GM12878 (cell line): ENCODE data around the gene CS. TPM values are rescaled to one million over a fixed set of nuclear protein-coding genes. Genes with fewer than 3 reads are reported as not detected.

Experiments
- BACH1 ChIP-seq: fragments of 450-650 bp; IDR thresholded peaks from 2 replicates; pipeline ENCODE4 v1.6.1; 2017; ENCODE audit warnings: mild to moderate bottlenecking, borderline replicate concordance
- BCL11A ChIP-seq: IDR thresholded peaks from 2 replicates; pipeline ENCODE4 v1.6.1; 2011; ENCODE audit warnings: low read depth, low read length
- DPF2 ChIP-seq: fragments of 450-650 bp; IDR thresholded peaks from 2 replicates; pipeline ENCODE4 v1.6.1; 2017; ENCODE audit warnings: mild to moderate bottlenecking
- ETV6 ChIP-seq, 2 experiments: fragments of 450-650 bp in 1 of 2; IDR thresholded peaks in 1 of 2; conservative IDR thresholded peaks in 1 of 2; 2 replicates each; pipeline ENCODE4 v1.6.1; 2014; ENCODE audit warnings: antibody characterized with exemption in 1 of 2, borderline replicate concordance in 1 of 2, low read depth in 1 of 2, mild to moderate bottlenecking in 1 of 2, moderate library complexity in 1 of 2
- FOS ChIP-seq: IDR thresholded peaks from 3 replicates; pipeline ENCODE4 v1.6.1; 2011; ENCODE audit warnings: borderline replicate concordance; ENCODE audit not compliant: insufficient read length; ENCODE audit errors: extremely low read depth
- GABPA ChIP-seq: IDR thresholded peaks from 2 replicates; pipeline ENCODE4 v1.6.1; 2014; ENCODE audit warnings: antibody characterized with exemption, low read depth, mild to moderate bottlenecking, inconsistent platforms
- HSF1 ChIP-seq: fragments of 150-350 bp; IDR thresholded peaks from 2 replicates; pipeline ENCODE4 v1.6.1; 2014; ENCODE audit warnings: mild to moderate bottlenecking, low read depth, low read length
- IRF5 ChIP-seq: fragments of 450-650 bp; IDR thresholded peaks from 2 replicates; pipeline ENCODE4 v1.6.1; 2017; ENCODE audit warnings: borderline replicate concordance
- NR2C2 ChIP-seq: IDR thresholded peaks from 2 replicates; pipeline ENCODE4 v1.6.1; 2011; ENCODE audit warnings: borderline replicate concordance, low read depth; ENCODE audit not compliant: control insufficient read depth, insufficient read length
- POU2F2 ChIP-seq: IDR thresholded peaks from 3 replicates; pipeline ENCODE4 v1.6.1; 2011; ENCODE audit warnings: low read depth, mild to moderate bottlenecking, low read length, borderline replicate concordance
- RFX5 ChIP-seq: IDR thresholded peaks from 2 replicates; pipeline ENCODE4 v1.6.1; 2011; ENCODE audit warnings: low read depth, low read length, improper control_type of control experiment
- SIN3A ChIP-seq: IDR thresholded peaks from 2 replicates; pipeline ENCODE4 v1.6.1; 2012; ENCODE audit warnings: low read depth, low read length, improper control_type of control experiment
- SMARCA5 ChIP-seq: fragments of 450-650 bp; IDR thresholded peaks from 2 replicates; pipeline ENCODE4 v1.6.1; 2017; ENCODE audit warnings: mild to moderate bottlenecking
- TCF3 ChIP-seq: IDR thresholded peaks from 2 replicates; pipeline ENCODE4 v1.6.1; 2012; ENCODE audit warnings: low read depth, mild to moderate bottlenecking, low read length, borderline replicate concordance; ENCODE audit not compliant: insufficient read depth
- USF1 ChIP-seq: IDR thresholded peaks from 2 replicates; pipeline ENCODE4 v1.6.1; 2011; ENCODE audit warnings: borderline replicate concordance, low read depth, mild to moderate bottlenecking, moderate library complexity, mixed read lengths, low read length; ENCODE audit not compliant: insufficient read depth; ENCODE audit errors: extremely low read length
- polyA plus RNA-seq, 11 experiments: library from polyadenylated mRNA; depleted of rRNA in 4 of 11; unstranded in 6 of 11; stranded (reverse) in 5 of 11; fragments of >200 nt; fragmentation: Nextera tagmentation in 4 of 11; fragmentation: Illumina TruSeq in 1 of 11; extraction: Ambion mirVana in 4 of 11; extraction: Trizol in 1 of 11; gene quantifications; 1 replicate in 1 of 11; 2 replicates in 10 of 11; pipeline versions ENCODE4 v1.2.1 to v1.2.3, GENCODE V29; 2011 to 2016; ENCODE audit warnings: inconsistent platforms in 2 of 11, missing spikeins in 2 of 11, low read depth in 1 of 11
- total RNA-seq, 4 experiments: library from RNA; depleted of rRNA in 3 of 4; stranded (reverse); fragments of >200 nt in 3 of 4; fragmentation: Illumina TruSeq in 1 of 4; extraction: Trizol in 1 of 4; gene quantifications; 2 replicates each; pipeline versions ENCODE4 v1.2.1 to v1.2.3, GENCODE V29; 2013 to 2021
- TF ChIP-seq, protein P1 (sequence below): fragments of 450-650 bp; IDR thresholded peaks from 2 replicates; pipeline ENCODE4 v1.6.1; 2017; ENCODE audit warnings: mild to moderate bottlenecking, moderate library complexity
- TF ChIP-seq, protein P2 (sequence below): fragments of 150-350 bp; IDR thresholded peaks from 2 replicates; pipeline ENCODE4 v1.6.1; 2016; ENCODE audit warnings: low read depth, low read length

Gene CS
- total and polyA plus RNA-seq, 10 of the 15 experiments (the other 5 are each of a cell fraction or from before 2014, with no cell fraction given) = 64.9 to 276 (median 139) TPM

- peak; percentile 85 for TF ChIP-seq GABPA
- peak; percentile 36; the same call in 1 of the 2 replicates for TF ChIP-seq DPF2
- peak; percentile 86 for TF ChIP-seq RFX5
- no peak for TF ChIP-seq BACH1
- no peak for TF ChIP-seq NR2C2
- TF ChIP-seq IRF5 = no peak
- TF ChIP-seq, protein P1, sequence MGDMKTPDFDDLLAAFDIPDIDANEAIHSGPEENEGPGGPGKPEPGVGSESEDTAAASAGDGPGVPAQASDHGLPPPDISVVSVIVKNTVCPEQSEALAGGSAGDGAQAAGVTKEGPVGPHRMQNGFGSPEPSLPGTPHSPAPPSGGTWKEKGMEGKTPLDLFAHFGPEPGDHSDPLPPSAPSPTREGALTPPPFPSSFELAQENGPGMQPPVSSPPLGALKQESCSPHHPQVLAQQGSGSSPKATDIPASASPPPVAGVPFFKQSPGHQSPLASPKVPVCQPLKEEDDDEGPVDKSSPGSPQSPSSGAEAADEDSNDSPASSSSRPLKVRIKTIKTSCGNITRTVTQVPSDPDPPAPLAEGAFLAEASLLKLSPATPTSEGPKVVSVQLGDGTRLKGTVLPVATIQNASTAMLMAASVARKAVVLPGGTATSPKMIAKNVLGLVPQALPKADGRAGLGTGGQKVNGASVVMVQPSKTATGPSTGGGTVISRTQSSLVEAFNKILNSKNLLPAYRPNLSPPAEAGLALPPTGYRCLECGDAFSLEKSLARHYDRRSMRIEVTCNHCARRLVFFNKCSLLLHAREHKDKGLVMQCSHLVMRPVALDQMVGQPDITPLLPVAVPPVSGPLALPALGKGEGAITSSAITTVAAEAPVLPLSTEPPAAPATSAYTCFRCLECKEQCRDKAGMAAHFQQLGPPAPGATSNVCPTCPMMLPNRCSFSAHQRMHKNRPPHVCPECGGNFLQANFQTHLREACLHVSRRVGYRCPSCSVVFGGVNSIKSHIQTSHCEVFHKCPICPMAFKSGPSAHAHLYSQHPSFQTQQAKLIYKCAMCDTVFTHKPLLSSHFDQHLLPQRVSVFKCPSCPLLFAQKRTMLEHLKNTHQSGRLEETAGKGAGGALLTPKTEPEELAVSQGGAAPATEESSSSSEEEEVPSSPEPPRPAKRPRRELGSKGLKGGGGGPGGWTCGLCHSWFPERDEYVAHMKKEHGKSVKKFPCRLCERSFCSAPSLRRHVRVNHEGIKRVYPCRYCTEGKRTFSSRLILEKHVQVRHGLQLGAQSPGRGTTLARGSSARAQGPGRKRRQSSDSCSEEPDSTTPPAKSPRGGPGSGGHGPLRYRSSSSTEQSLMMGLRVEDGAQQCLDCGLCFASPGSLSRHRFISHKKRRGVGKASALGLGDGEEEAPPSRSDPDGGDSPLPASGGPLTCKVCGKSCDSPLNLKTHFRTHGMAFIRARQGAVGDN = no peak
- TF ChIP-seq SMARCA5 = peak; percentile 82; the same call in 1 of the 2 replicates
- peak; percentile 31 for TF ChIP-seq FOS
- TF ChIP-seq TCF3 = no peak
- 0 out of 3 replicates have a peak, but pooled peaks have one; percentile 30 for TF ChIP-seq POU2F2
- TF ChIP-seq SIN3A = peak; percentile 81; the same call in 1 of the 2 replicates
- TF ChIP-seq, protein P2, sequence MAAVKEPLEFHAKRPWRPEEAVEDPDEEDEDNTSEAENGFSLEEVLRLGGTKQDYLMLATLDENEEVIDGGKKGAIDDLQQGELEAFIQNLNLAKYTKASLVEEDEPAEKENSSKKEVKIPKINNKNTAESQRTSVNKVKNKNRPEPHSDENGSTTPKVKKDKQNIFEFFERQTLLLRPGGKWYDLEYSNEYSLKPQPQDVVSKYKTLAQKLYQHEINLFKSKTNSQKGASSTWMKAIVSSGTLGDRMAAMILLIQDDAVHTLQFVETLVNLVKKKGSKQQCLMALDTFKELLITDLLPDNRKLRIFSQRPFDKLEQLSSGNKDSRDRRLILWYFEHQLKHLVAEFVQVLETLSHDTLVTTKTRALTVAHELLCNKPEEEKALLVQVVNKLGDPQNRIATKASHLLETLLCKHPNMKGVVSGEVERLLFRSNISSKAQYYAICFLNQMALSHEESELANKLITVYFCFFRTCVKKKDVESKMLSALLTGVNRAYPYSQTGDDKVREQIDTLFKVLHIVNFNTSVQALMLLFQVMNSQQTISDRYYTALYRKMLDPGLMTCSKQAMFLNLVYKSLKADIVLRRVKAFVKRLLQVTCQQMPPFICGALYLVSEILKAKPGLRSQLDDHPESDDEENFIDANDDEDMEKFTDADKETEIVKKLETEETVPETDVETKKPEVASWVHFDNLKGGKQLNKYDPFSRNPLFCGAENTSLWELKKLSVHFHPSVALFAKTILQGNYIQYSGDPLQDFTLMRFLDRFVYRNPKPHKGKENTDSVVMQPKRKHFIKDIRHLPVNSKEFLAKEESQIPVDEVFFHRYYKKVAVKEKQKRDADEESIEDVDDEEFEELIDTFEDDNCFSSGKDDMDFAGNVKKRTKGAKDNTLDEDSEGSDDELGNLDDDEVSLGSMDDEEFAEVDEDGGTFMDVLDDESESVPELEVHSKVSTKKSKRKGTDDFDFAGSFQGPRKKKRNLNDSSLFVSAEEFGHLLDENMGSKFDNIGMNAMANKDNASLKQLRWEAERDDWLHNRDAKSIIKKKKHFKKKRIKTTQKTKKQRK = no peak; the same call in 1 of the 2 replicates
- TF ChIP-seq USF1 = peak; percentile 32
- no peak for TF ChIP-seq ETV6 (conservative IDR thresholded peaks at IDR 0.05 in 1 of 2, IDR thresholded peaks at IDR 0.05 in 1 of 2; ENCODE audit: borderline replicate concordance in 1 of 2, low read depth in 1 of 2)
- no peak for TF ChIP-seq BCL11A
- no peak for TF ChIP-seq HSF1
These were observed 75.9 kb downstream of the CS start, which contains the start of gene NABP2 (continued) for GRCh38 chr12:56224102-56224701.
